ENCODE results near the gene LAMA3. TPM values are rescaled to one million over a fixed set of nuclear protein-coding genes. Genes with fewer than 3 reads are reported as not detected.

Gene LAMA3
- total RNA-seq, 2 donors from 2014 or later: 31.9 to 41.3 TPM

GRCh38 chr18:23943903-23944624, 254.8 kb downstream of the LAMA3 start:
- intact Hi-C loops (cut with DNase I): no loop called here

GRCh38 chr18:23945416-23946079, 256.3 kb downstream of the LAMA3 start:
- Histone ChIP-seq H3K9me3 (no peaks in the 10 kb centered on the region), H3K4me1 (no peaks in the 10 kb centered on the region), H3K27me3 (no peaks in the 10 kb centered on the region), H3K4me3 (no peak overlapping the region), H3K36me3 (no peaks in the 10 kb centered on the region), H3K27ac (no peak overlapping the region), H3K9ac (ENCODE audit: low read depth in 2 of 2, low read length in 2 of 2) (no peak overlapping the region)
- intact Hi-C loops (cut with DNase I): no loop called here
- DNase-seq: no peak
- TF ChIP-seq, protein P1, sequence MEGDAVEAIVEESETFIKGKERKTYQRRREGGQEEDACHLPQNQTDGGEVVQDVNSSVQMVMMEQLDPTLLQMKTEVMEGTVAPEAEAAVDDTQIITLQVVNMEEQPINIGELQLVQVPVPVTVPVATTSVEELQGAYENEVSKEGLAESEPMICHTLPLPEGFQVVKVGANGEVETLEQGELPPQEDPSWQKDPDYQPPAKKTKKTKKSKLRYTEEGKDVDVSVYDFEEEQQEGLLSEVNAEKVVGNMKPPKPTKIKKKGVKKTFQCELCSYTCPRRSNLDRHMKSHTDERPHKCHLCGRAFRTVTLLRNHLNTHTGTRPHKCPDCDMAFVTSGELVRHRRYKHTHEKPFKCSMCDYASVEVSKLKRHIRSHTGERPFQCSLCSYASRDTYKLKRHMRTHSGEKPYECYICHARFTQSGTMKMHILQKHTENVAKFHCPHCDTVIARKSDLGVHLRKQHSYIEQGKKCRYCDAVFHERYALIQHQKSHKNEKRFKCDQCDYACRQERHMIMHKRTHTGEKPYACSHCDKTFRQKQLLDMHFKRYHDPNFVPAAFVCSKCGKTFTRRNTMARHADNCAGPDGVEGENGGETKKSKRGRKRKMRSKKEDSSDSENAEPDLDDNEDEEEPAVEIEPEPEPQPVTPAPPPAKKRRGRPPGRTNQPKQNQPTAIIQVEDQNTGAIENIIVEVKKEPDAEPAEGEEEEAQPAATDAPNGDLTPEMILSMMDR (IDR thresholded peaks at IDR 0.05): no peak

More at GRCh38 chr18:23943903-23944624, 254.8 kb downstream of the LAMA3 start:
- no peaks in the 10 kb centered on the region for H3K9me3 ChIP-seq
- H3K36me3 ChIP-seq: no peaks in the 10 kb centered on the region
- no peak for DNase-seq
- no peak overlapping the region for H3K27ac ChIP-seq
- H3K4me1 ChIP-seq: no peaks in the 10 kb centered on the region
- no peaks in the 10 kb centered on the region for H3K27me3 ChIP-seq
- H3K4me3 ChIP-seq: no peak overlapping the region
- TF ChIP-seq, protein P1 (IDR thresholded peaks at IDR 0.05): no peak
- no peak overlapping the region for H3K9ac ChIP-seq (ENCODE audit: low read depth in 2 of 2, low read length in 2 of 2)

DNA sequence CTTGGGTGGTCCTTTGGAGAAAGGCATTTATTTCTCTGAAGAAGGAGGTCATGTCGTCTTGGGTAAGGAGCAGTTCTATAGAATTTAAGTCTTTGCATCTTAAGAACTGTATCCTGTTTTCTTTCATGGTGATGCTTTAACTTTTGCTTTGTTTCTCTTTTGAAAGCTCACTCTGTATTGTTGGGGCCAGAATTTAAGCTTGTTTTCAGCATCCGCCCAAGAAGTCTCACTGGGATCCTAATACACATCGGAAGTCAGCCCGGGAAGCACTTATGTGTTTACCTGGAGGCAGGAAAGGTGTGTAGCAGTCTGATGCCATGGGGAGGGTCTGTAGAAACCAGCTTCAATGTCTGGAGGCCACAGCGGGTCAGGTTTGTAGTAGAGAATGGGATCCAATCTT, 260.6 kb downstream of the LAMA3 start:
- TF ChIP-seq, protein P1 (IDR thresholded peaks at IDR 0.05): no peak
- intact Hi-C loops (cut with DNase I): no loop called here

DNA sequence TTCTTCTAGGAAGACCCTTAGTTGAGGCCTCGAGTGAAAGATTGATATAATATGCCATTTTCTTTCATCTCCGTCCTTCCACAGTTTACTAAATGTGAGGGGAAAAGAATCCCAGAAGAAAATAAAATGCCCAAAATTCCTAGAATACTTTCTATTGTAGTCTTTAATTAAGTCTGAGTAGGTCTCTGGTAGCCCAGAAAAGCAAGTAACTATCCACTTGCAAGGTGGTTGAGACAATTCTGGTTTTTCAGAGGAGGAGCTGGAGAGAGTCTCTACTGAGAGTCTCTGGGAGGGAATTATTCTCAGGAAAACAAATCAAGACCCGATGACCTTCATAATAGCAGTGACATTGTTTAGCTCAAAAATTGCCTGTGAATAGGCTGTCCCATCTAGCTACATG, 261.4 kb downstream of the LAMA3 start:
- DNase-seq: no peak
- Histone ChIP-seq H3K9ac (ENCODE audit: low read depth in 2 of 2, low read length in 2 of 2) (no peak overlapping the region), H3K36me3 (no peaks in the 10 kb centered on the region), H3K27ac (no peak overlapping the region), H3K4me1 (no peaks in the 10 kb centered on the region), H3K4me3 (no peak overlapping the region), H3K27me3 (no peaks in the 10 kb centered on the region), H3K9me3 (no peaks in the 10 kb centered on the region)
- intact Hi-C loops (cut with DNase I): no loop called here
- TF ChIP-seq, protein P1 (IDR thresholded peaks at IDR 0.05): no peak

More for the DNA sequence above, 260.6 kb downstream of the LAMA3 start:
- no peaks in the 10 kb centered on the region for H3K4me1 ChIP-seq
- no peaks in the 10 kb centered on the region for H3K36me3 ChIP-seq
- H3K27me3 ChIP-seq: no peaks in the 10 kb centered on the region
- H3K27ac ChIP-seq: no peak overlapping the region
- DNase-seq: no peak
- no peaks in the 10 kb centered on the region for H3K9me3 ChIP-seq
- H3K4me3 ChIP-seq: no peak overlapping the region
- no peak overlapping the region for H3K9ac ChIP-seq (ENCODE audit: low read depth in 2 of 2, low read length in 2 of 2)

- intact Hi-C loops (cut with DNase I): no loop called here
- H3K27ac ChIP-seq: no peak overlapping the region
- H3K4me3 ChIP-seq: no peak overlapping the region
- TF ChIP-seq, protein P1 (IDR thresholded peaks at IDR 0.05): no peak
- H3K27me3 ChIP-seq: no peaks in the 10 kb centered on the region
- no peaks in the 10 kb centered on the region for H3K4me1 ChIP-seq
- H3K9ac ChIP-seq (ENCODE audit: low read depth in 2 of 2, low read length in 2 of 2): no peak overlapping the region
- no peak for DNase-seq
- no peaks in the 10 kb centered on the region for H3K9me3 ChIP-seq
- H3K36me3 ChIP-seq: no peaks in the 10 kb centered on the region
These were observed 262.0 kb downstream of the LAMA3 start for GRCh38 chr18:23951206-23951605.

Data from colonic mucosa (tissue), 4 donors.